Smooth muscle cell of the brain vasculature (primary cell): Measurements from ENCODE around the gene HRNR.

Source experiments
- DNase-seq: peaks from one replicate; pipeline ENCODE4 v3.0.0-alpha.2; 2012; ENCODE audit warnings: low read depth, low spot score

The HRNR gene

DNA sequence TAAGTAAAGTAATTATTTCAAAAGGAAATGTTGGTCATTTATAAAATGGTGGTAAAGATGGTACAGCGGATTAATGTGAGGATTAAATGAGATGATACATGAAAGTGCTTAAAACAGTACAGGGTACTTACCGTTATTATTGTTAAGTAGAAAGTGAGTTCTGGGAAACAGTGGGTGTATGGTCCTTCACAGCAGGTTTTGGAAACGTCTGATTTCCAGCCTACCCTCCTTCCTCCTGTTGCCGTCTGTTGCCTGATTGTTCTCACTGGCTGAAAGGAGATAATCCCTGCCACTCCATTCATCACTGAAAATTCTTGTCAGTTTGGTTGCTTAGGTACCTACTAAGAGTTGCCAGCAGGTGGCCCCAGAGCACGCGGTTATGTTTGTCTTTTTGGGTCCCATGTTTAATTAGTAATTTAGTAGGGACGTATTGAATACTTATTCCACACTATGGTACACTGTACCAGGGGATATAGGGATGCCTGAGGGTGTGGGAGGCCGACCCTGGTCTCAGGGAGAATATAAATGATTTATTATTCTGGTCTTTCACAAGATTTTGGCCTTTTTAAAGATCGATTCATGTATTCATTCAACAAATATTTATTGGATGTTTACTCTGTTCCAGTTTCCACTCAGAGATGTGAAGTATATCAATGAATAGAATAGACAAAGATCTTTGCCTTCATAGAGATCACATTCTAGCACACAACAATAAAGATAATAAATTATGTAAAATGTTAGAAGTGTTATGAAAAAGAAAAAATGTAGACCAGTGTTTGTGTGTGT lies 34.1 kb downstream of the HRNR start:
- DNase-seq, result peak; percentile 49

DNA sequence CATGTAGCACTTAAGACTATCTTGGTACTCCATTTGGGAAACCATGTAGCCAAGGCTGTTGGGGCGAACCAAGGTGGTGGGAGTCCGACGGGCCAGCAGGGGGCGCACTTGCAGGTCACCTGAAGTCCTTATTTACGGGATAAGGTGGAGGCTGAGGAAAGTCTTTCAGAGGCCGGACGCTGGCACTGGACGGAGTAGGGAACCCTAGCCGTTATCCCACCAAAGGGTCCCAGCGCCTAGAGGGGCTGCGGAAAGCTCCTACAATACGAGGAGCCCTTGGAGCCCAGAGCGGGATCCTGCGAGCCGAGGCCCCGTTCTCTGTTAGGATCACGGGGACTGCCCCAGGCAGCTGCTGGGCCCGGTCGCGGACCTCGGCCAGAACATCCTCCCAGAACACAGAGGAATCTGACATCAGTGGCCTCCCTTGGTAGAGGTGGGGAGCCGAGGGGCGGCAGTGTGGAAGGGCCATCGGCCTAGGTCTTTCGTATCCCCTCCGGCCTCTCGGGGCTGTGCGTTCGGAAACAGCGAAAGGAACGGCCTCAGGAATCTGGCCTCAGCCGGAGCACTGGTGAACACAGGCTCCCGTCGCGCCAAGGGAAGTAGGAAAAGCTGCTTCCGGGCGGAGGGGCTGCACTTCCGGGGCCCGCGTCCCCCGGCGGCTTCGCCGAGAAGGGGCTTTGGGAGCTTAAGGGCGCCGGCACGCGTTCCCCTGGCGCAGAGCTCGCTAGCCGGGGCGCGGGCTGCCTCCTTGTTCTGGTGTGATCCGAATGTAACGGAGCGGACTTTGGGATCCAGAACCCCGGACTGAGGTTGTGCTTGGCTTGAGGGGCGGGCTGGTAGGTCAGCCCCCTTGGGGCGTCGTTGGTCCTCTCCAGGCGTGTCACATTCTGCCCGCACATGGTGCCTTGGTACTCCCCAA lies 35.1 kb downstream of the HRNR start:
- DNase-seq, result no peak

DNA sequence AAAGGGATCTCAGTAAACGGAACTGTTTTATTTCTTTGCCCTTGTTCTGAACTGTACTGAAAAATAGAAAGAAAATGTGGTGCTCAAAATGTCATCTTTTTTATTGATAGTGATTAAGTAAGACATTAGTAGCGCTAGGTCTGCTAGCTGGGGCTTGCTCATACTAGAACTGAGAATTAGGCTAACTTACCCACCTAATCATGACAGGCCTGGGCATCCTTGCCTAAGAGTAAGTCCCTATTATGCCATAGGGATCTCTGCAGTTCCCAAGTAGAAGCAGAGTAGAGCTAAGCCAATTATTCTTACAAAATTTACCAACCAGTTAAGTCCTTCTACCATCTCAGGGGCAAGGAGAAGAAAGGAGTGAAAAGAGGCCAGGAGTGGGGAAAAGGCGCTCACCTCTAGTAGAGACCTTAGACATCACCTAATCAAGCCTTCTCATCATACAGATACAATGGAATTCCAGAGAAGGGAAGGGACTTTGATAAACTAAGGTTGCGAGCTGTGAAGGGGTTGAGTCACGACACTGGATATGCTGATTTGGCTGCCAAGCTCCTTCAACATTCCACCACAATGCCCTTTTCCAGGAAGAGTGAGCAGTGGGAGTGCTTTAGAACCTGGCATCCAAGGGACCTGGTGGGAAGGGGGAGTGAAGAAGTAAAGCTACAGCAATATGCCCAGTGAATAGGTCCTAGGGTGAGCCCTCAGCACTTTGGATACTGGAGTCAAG lies 37.3 kb downstream of the HRNR start:
- DNase-seq, result no peak

DNA sequence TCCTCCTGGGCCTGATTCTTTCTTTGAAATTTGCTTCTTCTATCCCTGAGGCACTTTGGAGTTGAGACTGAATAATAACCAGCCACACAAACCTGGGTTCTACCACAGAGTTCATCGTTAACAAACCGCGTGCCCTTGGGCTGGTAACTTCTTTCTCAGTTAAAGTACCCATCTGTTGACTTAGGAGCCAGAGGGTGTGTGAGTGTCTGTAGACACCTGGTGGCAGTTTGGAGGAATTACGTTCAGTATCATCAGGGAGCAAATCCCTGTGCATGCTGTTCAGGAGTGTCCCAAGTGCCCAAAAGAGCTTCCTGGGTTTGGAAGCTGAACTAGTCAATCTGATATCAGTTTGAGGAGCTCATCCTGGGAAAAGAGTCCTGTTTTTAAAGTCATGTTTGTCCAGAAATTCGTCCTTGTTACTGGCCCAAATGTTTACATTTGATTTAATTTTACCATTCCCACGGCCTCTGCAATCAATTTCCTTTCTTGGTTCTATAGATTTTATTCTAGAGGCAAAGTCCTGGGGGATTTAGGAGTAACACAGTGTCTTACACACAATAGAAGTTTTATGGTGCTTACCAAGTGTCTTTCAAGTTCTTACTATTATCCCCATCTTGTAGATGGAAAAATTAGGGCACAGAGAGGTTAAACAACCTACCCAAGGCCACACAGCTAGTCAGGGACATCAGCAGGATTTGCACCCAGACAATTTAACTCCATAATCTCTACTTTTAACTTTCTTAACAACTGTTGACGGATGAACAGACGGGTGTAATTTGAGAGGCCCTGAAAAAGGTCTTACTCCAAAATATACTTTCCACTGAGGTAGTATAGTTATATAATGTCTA lies 38.2 kb downstream of the HRNR start:
- no peak for DNase-seq

DNA sequence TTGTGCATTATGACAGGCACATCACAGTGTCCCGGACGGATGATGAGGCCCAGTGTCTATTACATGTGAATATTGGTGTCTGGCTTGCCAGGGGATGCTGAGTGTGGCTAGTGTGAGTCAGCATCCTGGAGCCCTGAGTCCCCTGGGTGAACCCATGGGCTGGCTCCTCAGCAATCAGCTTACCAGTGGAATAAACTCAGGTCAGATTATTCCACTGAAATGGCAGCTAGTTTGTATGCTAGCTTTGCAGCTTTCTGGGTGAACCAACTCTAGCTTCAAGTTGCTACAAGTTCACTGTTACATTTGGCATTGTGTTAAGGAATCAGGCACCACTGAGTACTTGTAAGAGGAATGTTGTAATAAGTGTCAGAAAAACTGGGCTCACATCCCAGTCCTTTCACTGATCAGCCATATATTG lies 41.0 kb downstream of the HRNR start:
- DNase-seq, result no peak

DNA sequence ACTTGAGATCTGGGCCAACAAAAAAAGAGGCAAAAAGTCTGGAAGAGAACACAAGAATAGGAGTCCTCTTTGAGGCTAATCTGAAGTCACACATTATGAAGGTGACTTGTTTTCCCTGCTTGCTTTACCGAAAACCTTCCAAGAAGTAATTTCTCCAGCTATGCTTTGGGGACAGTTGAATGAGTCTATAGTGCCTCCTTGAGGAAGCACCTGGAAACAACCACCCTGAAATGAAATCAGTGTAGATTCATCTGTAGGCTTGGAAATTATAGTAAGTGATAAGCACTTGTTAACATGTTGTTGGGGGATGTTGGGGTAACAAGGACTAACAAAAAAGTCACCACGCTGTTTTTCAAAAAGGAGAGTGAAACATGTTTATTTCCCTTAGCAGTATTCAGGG lies 41.6 kb downstream of the HRNR start:
- no peak for DNase-seq

DNA sequence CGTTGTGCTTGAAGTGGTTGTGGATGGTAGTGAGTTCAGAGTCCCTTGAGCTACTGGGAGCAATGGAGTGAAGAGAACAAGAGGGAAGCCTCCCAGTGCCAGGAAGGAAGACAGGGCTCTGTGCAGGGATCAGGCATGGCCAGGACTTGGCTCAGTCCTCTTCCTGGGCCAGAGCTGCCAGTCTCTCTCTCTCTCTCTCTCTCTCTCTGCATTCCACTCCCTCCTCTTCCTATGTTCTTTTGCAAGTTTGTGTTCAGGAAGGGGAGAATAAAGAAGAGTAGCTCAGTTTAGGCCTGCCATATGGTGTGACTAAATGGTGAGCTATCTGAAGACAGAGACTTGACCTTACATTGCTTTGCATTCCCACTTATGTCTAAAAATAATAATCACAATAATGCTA lies 44.4 kb downstream of the HRNR start:
- no peak for DNase-seq

DNA sequence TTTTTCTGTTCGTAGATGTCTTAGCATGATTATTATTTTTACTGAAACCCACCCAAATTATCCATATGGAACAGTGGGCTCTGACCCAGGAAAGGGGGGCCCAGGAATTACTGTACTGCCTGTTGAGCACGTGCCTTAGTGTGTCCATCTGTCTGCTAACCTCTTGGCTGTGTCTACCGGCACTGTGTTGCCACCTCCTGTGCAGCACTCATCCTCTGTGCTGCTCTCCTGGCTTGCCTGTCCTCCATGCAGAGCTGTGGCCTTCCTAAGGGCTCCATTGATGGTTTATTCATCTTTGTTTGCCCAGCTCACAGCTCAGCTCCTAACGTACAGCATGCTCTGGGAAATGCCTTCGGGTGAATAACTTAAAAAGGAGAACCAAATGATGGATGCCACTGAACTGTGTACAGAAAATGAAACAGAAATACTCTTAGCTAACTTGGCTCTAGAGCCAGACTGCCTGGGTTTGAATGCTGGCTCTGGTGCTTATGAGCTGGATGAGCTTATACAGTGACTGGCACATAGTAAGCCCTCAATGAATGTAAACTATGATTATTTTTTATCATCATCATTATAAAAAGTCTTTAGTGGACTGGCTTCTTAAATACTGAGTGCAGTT lies 53.6 kb downstream of the HRNR start:
- no peak for DNase-seq

DNA sequence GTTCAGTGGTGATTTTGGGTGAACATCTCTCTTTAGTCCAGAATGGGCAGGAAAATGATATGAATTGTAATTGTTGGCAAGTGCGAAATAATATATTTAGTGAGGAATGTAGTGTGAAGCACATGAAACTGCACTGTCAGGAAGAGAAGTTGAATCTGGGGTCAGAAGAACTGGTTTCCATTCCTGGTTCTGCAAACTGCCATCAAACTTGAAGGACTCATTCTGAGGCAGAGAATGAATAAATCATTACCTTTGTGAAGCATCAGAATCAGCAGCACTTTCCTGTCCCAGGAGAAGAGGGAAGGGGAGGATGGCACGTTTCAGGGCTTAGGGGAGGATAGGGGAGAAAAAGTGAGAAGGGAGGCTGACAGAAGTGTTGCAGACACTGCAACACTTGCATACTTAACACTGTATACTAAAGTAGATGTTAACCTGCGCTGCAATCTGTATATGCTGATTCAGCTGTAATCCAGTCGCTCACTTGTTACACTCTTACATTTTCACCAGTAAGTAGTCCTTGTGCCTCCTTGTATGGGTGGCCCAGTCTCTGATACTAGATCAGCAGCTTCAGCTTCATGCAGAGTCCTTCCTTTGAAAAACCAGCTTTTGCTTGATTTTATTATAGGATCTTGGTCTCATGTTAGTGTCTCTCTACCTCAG lies 54.5 kb downstream of the HRNR start:
- no peak for DNase-seq

DNA sequence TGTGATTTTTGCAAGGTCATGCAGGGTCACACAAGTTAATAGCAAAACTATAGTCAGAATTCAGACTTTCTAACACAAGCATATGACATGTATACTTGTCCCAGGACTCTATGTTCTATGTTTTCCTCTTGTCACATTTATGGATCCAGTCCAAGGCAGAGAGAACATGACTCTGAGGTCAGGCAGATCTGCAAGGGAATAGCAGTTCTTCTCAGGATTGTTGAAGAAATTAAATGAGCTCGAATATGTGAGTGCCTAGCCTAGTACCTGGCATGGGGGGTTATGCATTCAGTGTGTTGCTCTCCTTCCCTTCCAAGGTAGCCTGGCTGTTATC lies 55.5 kb downstream of the HRNR start:
- DNase-seq, result no peak

DNA sequence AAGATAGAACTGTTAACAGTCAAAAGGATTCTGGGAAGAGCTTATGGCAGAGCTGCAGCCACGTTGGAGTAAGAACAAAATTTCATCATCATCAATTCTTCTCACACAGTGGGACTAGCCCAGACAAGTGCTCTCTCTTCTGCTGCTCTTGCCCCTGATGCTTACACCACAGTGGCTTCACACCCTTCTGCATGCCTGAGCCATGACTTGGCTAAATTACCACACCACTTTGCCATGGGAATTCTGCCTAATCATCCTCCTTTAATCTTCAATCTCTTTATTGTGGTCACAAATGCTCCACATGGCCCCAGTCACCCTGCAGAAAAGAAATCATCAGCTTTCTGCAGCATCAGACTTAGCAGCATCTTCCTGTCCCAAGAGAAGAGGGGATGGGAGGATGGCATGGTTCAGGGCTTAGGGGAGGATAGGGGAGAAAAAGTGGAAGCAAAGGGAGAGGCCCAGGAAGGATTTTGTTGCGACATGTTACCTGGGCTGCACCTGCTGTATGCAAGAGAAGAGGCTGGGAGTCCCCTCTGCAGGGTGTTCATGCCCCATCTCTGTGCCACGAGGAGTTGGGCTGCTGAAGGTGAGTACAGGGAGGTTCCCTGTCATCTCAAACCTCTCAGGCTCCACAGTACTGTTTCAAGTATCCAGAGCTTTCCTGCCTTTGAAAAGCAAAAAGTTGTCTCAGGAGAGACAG lies 56.0 kb downstream of the HRNR start:
- DNase-seq, result no peak

DNA sequence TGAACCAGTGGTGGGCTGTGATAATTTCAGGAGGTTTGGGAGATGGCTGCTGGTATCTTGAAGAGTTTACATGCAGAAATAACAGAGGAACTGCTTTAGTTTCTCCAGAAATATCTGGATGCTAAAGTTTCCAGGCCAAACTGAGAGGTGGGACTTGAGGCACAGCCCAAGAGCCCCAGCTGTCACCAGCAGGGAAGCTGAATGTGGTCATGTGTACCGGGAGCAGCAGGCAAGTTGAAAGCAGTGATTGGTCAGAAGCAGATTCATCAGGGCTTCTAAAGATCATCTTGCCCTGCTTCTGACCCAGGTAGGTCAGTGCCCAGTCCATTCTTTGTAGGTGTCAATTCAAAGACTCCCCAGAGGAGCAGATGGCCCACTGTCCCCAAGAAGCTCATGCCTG lies 57.0 kb downstream of the HRNR start:
- no peak for DNase-seq

DNA sequence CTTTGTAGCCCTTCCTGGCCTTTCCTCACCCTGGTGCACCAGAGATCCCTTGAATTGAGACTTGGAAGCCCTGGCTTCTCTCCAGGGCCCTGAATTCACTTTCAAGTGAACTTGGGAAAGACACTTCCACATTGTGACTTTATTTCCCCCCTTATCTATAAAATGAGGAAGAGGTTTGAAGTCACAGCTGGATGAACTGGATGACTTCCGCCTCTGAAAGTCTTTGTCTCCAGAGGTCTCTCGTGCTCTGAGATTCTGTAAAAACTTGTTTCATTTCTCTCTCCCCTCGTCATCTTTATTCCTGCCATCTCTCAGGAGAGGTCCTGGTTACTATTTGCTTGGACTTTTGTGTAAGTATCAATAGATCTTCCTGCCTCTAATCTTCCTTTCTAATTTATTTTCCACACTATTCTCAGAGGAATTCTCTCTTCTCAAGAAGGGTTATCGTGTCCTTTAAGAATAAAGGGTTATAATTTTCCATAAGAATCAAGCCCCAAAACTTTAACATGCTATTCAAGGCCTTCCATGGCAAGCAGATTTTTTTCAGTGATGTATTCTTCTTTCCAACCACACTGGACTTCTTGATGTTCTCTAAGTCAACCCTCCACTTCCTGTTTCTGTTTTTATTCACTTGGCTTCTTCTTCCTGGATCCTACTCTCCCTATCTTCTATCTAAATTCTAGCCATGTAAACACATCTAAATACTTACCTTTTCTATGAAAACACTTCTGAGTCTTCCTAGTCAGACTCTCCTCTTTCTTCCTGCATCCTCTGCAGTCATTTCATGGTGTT lies 58.5 kb downstream of the HRNR start:
- DNase-seq, result no peak

DNA sequence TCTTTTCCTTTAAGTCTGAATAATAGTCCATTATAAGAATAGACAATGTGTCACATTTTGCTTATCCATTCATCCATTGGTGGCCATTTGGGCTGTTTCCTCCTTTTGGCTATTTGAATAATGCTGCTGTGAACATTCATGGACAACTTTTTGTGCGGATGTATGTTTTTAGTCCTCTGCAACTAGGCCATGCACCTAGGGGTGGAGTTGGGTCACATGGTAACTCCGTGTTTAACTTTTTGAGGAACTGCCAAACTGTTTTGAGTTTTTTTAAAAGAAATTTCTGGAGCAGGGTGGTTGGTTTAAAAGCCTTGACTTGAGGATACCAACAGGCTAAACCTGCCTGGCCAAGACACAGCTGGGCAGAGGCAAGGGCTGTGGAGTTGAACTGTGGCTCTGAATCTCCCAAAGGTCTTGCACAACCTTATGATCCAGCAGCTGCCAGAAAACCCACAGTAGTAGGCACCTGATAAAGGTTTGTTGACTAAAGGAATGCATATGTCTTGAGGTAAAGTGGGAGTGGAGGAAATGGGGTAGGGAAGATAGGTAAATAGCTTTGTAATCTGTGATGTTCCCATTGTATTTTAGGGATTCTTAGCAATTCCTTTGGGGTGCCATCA lies 59.4 kb downstream of the HRNR start:
- no peak for DNase-seq

DNA sequence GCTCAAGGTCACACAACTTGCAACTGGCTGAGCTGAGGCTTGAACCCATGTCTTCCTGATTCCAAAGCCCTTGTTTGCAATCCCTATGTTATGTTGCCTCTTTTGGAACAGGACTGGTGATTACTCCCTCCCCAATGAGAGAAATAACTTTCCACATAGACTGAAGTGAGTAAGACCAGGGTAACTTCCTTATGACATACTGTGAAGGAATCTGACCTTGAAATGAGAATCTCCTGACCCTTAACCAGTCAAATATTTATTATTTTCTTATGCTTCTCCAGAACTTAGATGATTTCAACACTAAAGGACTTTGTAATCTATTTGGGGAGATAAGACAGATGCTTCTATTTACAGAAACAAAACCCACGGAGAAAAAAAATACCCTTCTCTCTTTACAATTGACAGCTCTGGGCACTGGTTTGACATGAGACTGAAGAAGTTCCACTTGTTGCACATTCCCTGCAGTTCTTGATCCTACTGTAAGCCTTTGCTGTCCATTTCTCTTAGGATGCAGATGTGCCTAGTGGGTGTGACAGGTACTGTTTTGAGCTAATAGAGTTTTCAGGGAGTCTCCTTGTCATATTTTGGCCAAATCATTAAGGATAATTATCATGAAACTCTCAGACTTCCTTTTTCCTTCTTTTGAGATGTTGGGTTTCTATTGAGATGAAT lies 61.1 kb downstream of the HRNR start:
- DNase-seq, result peak; percentile 53
